AG04450 (cell line): Measurements from ENCODE around the gene SCO2. TPM values are rescaled to one million over a fixed set of nuclear protein-coding genes. Genes with fewer than 3 reads are reported as not detected.

Experiments used
- CTCF ChIA-PET: fragments of 300-600, 350-600 bp; formaldehyde crosslinking; extraction: SDS; loops from one replicate; lab custom pipeline; 2022; ENCODE audit warnings: antibody characterized with exemption, inconsistent platforms; lab: Charles Lee
- POLR2A ChIA-PET: fragments of 350-600 bp; formaldehyde crosslinking; extraction: SDS; loops from one replicate; lab custom pipeline; 2021; ENCODE audit warnings: antibody characterized with exemption, inconsistent platforms; lab: Yijun Ruan, JAX
- DNase-seq: peaks from one replicate; pipeline ENCODE4 v3.0.0-alpha.2; 2011; ENCODE audit warnings: low read depth, low spot score
- H3K27ac ChIP-seq: one replicate; pipeline ENCODE4 v1.5.1; 2012; ENCODE audit warnings: low read depth, low read length, control low read depth
- H3K27me3 ChIP-seq: one replicate; pipeline ENCODE4 v1.6.0; 2012; ENCODE audit warnings: low read length; ENCODE audit not compliant: control insufficient read depth, insufficient read depth
- H3K4me3 ChIP-seq: 2 replicates; pipeline ENCODE4 v1.5.1; 2011; ENCODE audit warnings: mild to moderate bottlenecking, low read depth, low read length, control low read depth
- H3K9me3 ChIP-seq: 2 replicates; pipeline ENCODE4 v1.5.1; 2012; ENCODE audit warnings: low read length; ENCODE audit not compliant: control insufficient read depth, insufficient read depth
- polyA minus RNA-seq: library from RNA; depleted of rRNA, polyadenylated mRNA; stranded (reverse); fragments of >200 nt; gene quantifications from 2 replicates; pipeline ENCODE4 v1.2.3, GENCODE V29; 2011; rRNA and poly(A)+ RNA removed
- polyA plus RNA-seq: library from polyadenylated mRNA; depleted of rRNA; stranded (reverse); fragments of >200 nt; gene quantifications from 2 replicates; pipeline ENCODE4 v1.2.3, GENCODE V29; 2011; rRNA removed
- TF ChIP-seq, protein P1 (sequence below): IDR thresholded peaks from 2 replicates; pipeline ENCODE4 v1.5.1; 2011; ENCODE audit warnings: low read depth, low read length, control low read depth, inconsistent platforms

SCO2 gene, protein sequence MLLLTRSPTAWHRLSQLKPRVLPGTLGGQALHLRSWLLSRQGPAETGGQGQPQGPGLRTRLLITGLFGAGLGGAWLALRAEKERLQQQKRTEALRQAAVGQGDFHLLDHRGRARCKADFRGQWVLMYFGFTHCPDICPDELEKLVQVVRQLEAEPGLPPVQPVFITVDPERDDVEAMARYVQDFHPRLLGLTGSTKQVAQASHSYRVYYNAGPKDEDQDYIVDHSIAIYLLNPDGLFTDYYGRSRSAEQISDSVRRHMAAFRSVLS
- 0.15 and 0.60 TPM in 2 replicates for polyA plus RNA-seq
- not detected in 2 replicates for polyA minus RNA-seq

DNA sequence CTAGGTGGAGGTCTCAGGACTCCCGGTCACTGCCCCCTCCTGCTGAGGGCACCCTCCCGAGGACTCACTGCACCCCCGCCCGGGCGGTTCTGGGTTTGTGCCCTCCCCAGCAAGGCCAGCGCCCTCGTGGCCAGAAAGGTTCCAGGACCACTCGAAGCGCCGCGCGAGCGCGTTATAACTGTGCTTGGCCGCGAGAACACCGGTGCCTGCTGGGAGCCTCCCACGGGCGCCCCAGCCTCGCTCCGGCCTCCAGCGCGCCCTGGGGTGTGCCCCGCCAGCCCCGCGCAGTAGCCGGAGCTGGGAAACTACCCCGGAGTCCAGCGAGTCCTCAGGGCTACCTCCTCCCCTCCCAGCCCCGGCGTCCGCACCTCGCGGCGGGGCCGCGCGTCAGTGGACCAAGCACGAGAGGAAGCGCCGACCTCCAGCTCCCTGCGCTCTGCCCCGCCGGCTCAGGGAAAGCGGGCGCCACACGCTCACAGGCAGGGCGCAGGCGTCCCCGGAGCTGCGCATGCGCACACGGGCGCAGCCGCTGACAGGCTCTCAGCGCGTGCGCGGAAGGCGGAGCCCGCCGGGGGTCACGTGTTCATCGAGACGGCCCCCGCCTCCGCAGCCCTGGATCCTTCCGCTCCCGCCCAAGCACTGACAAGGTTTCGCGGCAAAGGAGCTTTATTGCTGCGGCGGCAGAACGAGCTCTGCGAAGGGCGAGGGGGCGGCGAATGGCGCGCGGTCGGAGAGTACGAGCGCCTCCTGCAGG lies at the start of gene SCO2:
Gene SCO2, minus strand, starts transcription at position 495 of the 754 bp plus-strand sequence. CDS start 1,187 bp downstream, outside the sequence.
- Histone ChIP-seq H3K9me3 (peaks cover 7% of the 10 kb centered on the region; the same call in 1 of the 2 replicates), H3K27me3 (peaks cover under 1% of the 10 kb centered on the region), H3K27ac (peak within 1 kb of the TSS; percentile 75), H3K4me3 (peak within 1 kb of the TSS; percentile 81)
- ChIA-PET CTCF (interaction anchor here (0.5 to 2.6 kb wide), 26 partner anchors 10 to 169 kb away, joined by 3 to 32 read pairs (median 3); partner anchors contain the start of genes ARSA, CPT1B, KLHDC7B and LMF2), POLR2A (interaction anchor here (0.8 to 2.1 kb wide), 16 partner anchors 10 to 102 kb away, joined by 3 to 29 read pairs (median 5); partner anchors contain the start of genes ARSA, CPT1B, KLHDC7B and LMF2)
- TF ChIP-seq, protein P1, sequence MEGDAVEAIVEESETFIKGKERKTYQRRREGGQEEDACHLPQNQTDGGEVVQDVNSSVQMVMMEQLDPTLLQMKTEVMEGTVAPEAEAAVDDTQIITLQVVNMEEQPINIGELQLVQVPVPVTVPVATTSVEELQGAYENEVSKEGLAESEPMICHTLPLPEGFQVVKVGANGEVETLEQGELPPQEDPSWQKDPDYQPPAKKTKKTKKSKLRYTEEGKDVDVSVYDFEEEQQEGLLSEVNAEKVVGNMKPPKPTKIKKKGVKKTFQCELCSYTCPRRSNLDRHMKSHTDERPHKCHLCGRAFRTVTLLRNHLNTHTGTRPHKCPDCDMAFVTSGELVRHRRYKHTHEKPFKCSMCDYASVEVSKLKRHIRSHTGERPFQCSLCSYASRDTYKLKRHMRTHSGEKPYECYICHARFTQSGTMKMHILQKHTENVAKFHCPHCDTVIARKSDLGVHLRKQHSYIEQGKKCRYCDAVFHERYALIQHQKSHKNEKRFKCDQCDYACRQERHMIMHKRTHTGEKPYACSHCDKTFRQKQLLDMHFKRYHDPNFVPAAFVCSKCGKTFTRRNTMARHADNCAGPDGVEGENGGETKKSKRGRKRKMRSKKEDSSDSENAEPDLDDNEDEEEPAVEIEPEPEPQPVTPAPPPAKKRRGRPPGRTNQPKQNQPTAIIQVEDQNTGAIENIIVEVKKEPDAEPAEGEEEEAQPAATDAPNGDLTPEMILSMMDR = peak; percentile 51
- DNase-seq = peak; percentile 94

DNA sequence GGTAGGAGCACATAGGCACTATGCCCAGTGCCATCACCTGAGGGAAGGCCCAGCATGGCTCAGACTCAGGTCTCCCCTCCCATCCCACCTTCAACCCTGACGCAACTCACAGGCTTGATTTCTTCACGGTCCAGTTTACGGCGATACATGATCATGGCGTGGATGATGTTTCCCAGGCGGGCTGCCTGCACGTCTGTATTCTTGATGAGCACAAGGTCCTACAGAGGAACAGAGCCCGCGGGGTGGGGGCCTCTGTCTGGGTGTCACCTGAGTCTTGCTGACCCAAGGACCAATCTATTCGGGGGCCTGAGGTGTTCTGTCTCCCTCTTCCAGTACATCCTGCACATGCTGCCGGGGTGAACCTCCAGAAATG lies 49.0 kb upstream of the SCO2 start:
- DNase-seq = no peak
- H3K27me3 ChIP-seq = peaks cover 18% of the 10 kb centered on the region
- ChIA-PET POLR2A (no interaction called here), CTCF (interaction anchor here (0.9 to 3.3 kb wide), 2 partner anchors 11 to 47 kb away, joined by 4 to 27 read pairs; partner anchors contain the start of gene SYCE3)
- H3K4me3 ChIP-seq = no peak overlapping the region
- TF ChIP-seq, protein P1 = no peak
- no peaks in the 10 kb centered on the region for H3K9me3 ChIP-seq
- no peak overlapping the region for H3K27ac ChIP-seq

DNA sequence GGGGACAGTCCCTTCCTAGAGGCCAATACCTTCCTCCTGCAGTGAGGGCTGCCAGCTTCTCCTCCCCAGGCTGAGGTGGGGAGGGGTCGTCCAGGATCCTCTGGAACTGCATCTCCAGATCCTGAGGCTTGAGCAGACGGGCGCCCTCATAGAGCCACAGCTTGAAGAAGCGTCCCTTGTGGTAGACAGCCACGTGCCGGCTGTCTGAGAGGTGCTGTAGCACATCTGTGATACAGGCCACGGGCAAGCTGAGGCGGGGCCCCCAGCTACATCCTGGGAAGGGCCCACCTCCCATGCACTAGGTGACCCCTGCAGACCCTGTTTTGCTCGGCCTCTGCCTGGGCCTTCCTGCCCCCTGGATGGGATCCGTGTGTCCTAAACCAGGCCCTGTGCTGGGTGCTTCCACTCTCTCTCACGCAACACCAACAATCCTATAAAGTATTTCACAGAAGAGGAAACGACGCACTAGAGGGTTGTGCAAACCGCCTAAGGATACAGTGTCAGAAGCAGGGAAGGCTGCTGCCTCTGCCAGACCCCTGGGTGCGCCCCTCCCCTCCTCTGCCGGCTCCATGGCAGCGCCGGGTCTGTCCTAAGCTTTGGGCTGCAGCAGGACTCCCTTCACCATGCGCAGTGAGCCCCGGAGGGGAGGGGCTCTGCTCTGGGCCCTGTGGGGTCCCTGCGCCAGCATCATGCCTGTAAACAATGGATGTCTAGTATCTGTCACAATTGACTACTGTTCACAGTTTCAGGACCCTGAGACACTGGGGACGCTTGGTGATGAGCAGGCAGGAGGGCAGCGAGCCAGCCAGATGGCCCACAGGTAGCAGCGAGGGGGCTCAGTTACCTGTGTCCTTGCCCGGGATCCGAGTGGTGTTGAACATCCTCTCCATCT lies 48.3 kb upstream of the SCO2 start:
- H3K9me3 ChIP-seq = no peaks in the 10 kb centered on the region
- ChIA-PET CTCF (no interaction called here), POLR2A (no interaction called here)
- H3K4me3 ChIP-seq = no peak overlapping the region
- no peak for DNase-seq
- TF ChIP-seq, protein P1 = no peak
- H3K27me3 ChIP-seq = peaks cover 18% of the 10 kb centered on the region
- no peak overlapping the region for H3K27ac ChIP-seq

DNA sequence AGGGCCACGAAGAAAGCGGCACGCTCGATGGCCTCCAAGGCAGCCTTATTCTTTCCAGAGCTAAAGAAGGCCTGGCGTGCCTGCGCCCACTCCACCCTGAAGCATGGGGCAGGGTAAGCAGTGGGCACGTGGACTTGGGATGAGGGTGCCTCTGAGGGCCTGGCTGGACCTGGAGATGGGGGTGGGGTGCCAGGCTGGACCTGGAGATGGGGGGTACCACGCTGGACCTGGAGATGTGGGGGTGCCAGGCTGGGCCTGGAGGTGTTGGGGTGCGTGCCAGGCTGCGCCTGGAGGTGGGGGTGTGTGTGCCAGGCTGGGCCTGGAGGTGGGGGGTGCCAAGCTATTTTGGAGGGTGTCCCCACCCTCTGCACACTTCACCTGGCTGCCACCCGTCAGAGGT lies 47.6 kb upstream of the SCO2 start:
- Histone ChIP-seq H3K27ac (no peak overlapping the region), H3K9me3 (no peaks in the 10 kb centered on the region), H3K4me3 (no peak overlapping the region), H3K27me3 (peaks cover 18% of the 10 kb centered on the region)
- CTCF ChIA-PET = interaction anchor here (1.6 kb wide), 1 partner anchor 10 kb away, joined by 12 read pairs; the partner anchor contains the start of gene SYCE3
- DNase-seq = no peak
- POLR2A ChIA-PET = no interaction called here
- TF ChIP-seq, protein P1 = no peak
